Parathyroid adenoma (tissue), 2 donors: ENCODE data around the gene NQO2.
A peak's percentile ranks its signal among the peaks of the same experiment; 100 is the strongest.

ENCODE experiments used
- H2AFZ ChIP-seq: fragments of 300-600 bp; sonication (generic); one replicate; pipeline ENCODE4 v1.7.0; 2017; ENCODE audit warnings: antibody characterized with exemption, mild to moderate bottlenecking
- H3K27ac ChIP-seq: fragments of 300-600 bp; sonication (generic); one replicate; pipeline ENCODE4 v1.7.0; 2017
- H3K27me3 ChIP-seq: fragments of 300-600 bp; sonication (generic); one replicate; pipeline ENCODE4 v1.7.0; 2017; ENCODE audit warnings: low read length; ENCODE audit not compliant: control insufficient read depth, insufficient read depth
- H3K36me3 ChIP-seq: fragments of 300-600 bp; sonication (generic); one replicate; pipeline ENCODE4 v1.7.0; 2017; ENCODE audit warnings: low read length; ENCODE audit not compliant: control insufficient read depth, insufficient read depth
- H3K4me1 ChIP-seq: fragments of 300-600 bp; sonication (generic); one replicate; pipeline ENCODE4 v1.7.0; 2017; ENCODE audit warnings: control low read depth
- H3K4me2 ChIP-seq: fragments of 300-600 bp; sonication (generic); one replicate; pipeline ENCODE4 v1.7.0; 2017; ENCODE audit warnings: low read length
- H3K4me3 ChIP-seq: fragments of 300-600 bp; sonication (generic); one replicate; pipeline ENCODE4 v1.7.0; 2017; ENCODE audit warnings: low read depth, low read length
- H3K79me2 ChIP-seq: fragments of 300-600 bp; sonication (generic); one replicate; pipeline ENCODE4 v1.7.0; 2017; ENCODE audit warnings: control low read depth
- H3K9ac ChIP-seq: fragments of 300-600 bp; sonication (generic); one replicate; pipeline ENCODE4 v1.7.0; 2017; ENCODE audit warnings: mild to moderate bottlenecking
- H3K9me3 ChIP-seq: fragments of 300-600 bp; sonication (generic); one replicate; pipeline ENCODE4 v1.7.0; 2017; ENCODE audit warnings: low read length; ENCODE audit not compliant: control insufficient read depth
- CTCF ChIP-seq: fragments of 300-600 bp; sonication (generic); IDR thresholded peaks from one replicate; pipeline ENCODE4 v1.7.0; 2017; ENCODE audit warnings: antibody characterized with exemption, mild to moderate bottlenecking
- donor health status: primary hyperparathyroidism.

Gene NQO2

GRCh38 chr6:2962636-2963035 lies 37.1 kb upstream of the NQO2 start:
- no peak for TF ChIP-seq CTCF
- H3K27ac ChIP-seq: peak overlapping the region; percentile 8

GRCh38 chr6:2963756-2964155 lies 35.9 kb upstream of the NQO2 start:
- no peak for TF ChIP-seq CTCF
- H3K4me1 ChIP-seq: peaks cover 27% of the 10 kb centered on the region

More at GRCh38 chr6:2962636-2963035, 37.1 kb upstream of the NQO2 start:
- Histone ChIP-seq H3K4me1 (peaks cover 27% of the 10 kb centered on the region), H3K9me3 (no peaks in the 10 kb centered on the region), H3K4me3 (no peak overlapping the region), H3K9ac (no peak overlapping the region), H2AFZ (peak overlapping the region; percentile 14), H3K36me3 (no peaks in the 10 kb centered on the region), H3K79me2 (peaks cover 44% of the 10 kb centered on the region), H3K27me3 (no peaks in the 10 kb centered on the region), H3K4me2 (no peak overlapping the region)

GRCh38 chr6:2964793-2965505 lies 34.7 kb upstream of the NQO2 start:
- Histone ChIP-seq H3K27me3 (no peaks in the 10 kb centered on the region), H3K36me3 (peaks cover 2% of the 10 kb centered on the region), H3K4me2 (no peak overlapping the region), H3K4me1 (peaks cover 28% of the 10 kb centered on the region), H3K79me2 (peaks cover 34% of the 10 kb centered on the region), H2AFZ (no peak overlapping the region), H3K9me3 (no peaks in the 10 kb centered on the region), H3K4me3 (no peak overlapping the region), H3K9ac (no peak overlapping the region), H3K27ac (no peak overlapping the region)
- no peak for TF ChIP-seq CTCF

More at GRCh38 chr6:2963756-2964155, 35.9 kb upstream of the NQO2 start:
- H3K9ac ChIP-seq: no peak overlapping the region
- H3K27ac ChIP-seq: no peak overlapping the region
- no peaks in the 10 kb centered on the region for H3K27me3 ChIP-seq
- H3K79me2 ChIP-seq: peaks cover 40% of the 10 kb centered on the region
- H3K36me3 ChIP-seq: peaks cover 2% of the 10 kb centered on the region
- no peak overlapping the region for H2AFZ ChIP-seq
- H3K4me2 ChIP-seq: no peak overlapping the region
- no peaks in the 10 kb centered on the region for H3K9me3 ChIP-seq
- no peak overlapping the region for H3K4me3 ChIP-seq

- H3K4me3 ChIP-seq: no peak overlapping the region
- no peak for TF ChIP-seq CTCF
- H3K79me2 ChIP-seq: peaks cover 20% of the 10 kb centered on the region
- no peak overlapping the region for H3K9ac ChIP-seq
- peak overlapping the region; percentile 63 for H3K27ac ChIP-seq
- H3K4me2 ChIP-seq: no peak overlapping the region
- H2AFZ ChIP-seq: no peak overlapping the region
- H3K27me3 ChIP-seq: no peaks in the 10 kb centered on the region
- H3K4me1 ChIP-seq: peaks cover 30% of the 10 kb centered on the region
- H3K9me3 ChIP-seq: no peaks in the 10 kb centered on the region
- H3K36me3 ChIP-seq: peaks cover 2% of the 10 kb centered on the region
These were observed 33.3 kb upstream of the NQO2 start for GRCh38 chr6:2966347-2966746.

GRCh38 chr6:2967936-2968335 lies 31.8 kb upstream of the NQO2 start:
- H3K79me2 ChIP-seq: peaks cover 12% of the 10 kb centered on the region
- H3K4me3 ChIP-seq: no peak overlapping the region
- no peak overlapping the region for H3K9ac ChIP-seq
- H3K27ac ChIP-seq: no peak overlapping the region
- no peak overlapping the region for H2AFZ ChIP-seq
- H3K4me2 ChIP-seq: no peak overlapping the region
- H3K4me1 ChIP-seq: peaks cover 18% of the 10 kb centered on the region
- H3K9me3 ChIP-seq: no peaks in the 10 kb centered on the region
- peaks cover 2% of the 10 kb centered on the region for H3K36me3 ChIP-seq
- H3K27me3 ChIP-seq: no peaks in the 10 kb centered on the region
- TF ChIP-seq CTCF: no peak
